ENCODE measurements around the gene FAM13B.
A peak's percentile ranks its signal among the peaks of the same experiment; 100 is the strongest.
"Not testable (repeated sequence)": the region's sequence is repeated elsewhere in the genome, so short reads cannot be mapped to it uniquely, and the experiment has no call there.

The FAM13B gene

DNA sequence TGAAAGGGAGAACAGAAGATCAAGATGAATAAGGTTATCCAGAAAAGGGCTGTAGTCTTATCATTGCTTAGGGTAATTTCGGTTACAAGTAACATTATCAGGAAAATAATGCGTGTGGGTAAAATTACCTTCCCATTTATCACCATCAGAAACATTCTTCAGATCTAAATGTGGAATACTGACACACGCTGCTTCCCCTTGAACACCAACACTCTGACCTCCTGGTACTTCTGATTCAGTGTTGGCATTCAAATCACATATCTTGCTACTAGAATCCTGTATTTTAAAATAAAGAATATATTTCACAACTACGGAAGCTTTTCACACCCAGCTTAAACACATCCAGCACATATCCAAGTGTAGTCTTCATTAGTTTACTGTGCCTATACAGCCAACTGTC is 73.4 kb downstream of the FAM13B start:
- no peak for DNase-seq

DNA sequence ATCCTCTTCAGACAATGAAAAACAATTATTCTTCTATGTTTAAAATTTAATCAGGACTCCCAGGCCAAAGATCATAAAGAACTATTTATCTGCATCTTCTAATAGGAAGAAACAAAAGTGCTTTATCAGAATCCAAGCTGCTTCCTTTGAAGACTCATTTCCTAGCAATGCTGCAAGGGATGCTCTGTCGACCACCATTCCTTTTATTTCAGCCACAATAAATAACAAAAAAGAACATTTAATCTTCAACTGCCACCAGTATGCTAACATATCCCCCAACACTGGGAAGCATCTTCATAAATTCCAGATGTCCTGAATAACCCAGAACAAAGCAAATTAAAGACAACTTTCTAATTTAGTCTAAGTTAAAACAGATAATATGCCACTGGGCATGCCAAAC is 74.9 kb downstream of the FAM13B start:
- no peak for DNase-seq

DNA sequence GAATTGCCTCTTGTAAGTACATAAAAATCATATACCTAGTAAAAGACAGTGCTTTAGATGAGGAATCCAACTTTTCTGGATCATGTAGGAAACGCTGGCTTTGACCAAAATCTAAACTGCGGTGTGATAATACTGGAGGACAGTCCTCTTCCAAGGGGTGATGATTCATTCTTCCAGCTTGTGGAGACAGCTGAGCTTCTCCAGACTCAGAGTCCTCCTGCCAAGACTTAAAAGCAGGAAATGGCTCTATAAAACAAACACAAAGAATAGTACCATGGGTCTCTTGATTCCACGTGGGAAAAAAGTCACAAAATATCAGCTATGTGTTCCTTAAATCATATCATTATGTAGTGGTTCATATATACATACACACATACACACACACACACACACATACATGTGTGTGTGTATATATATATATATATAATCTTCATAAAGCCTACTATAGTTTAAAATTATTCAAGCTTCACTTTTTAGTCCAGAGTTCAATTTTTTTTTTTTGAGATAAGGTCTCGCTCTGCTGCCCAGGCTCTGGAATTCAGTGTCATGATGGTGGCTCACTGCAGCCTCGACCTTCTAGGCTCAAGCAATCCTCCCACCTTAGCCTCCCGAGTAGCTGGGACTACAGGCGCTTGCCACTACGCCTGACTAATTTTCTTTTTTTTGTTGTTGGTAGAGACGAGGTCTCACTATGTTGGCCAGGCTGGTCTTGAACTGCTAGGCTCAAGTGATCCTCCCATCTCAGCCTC is 78.6 kb downstream of the FAM13B start:
- peak; percentile 81 for DNase-seq

DNA sequence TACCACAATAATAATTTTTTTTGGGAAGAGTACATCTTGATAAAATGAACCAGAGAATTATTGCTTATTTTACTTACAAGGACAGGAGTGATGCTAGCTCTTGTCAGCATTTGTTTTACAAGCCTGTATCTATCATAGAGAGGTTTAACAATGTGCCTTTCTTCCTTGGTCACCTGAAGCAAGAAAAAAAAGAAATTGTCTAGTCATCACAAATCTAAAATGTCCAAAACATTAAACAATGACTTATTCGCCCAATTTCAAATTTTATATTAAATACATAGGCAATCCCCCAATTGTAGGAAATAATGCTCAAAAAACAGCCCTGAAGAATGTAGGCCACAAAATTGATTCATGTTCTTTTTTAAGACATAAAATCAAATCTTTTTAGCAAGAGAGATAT is 87.1 kb downstream of the FAM13B start:
- DNase-seq = no peak

DNA sequence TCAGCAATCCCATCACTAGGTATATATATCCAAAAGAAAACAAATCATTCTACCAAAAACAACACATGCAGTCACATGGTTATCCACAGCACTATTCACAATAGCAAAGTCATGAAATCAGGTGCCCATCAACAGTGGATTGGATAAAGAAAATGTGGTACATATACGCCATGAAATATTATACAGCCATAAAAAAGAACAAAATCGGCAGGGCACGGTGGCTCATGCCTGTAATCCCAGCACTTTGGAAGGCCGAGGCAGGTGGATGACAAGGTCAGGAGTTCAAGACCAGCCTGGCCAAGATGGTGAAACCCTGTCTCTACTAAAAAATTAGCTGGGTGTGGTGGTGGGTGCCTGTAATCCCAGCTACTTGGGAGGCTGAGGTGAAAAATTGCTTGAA is 88.6 kb downstream of the FAM13B start:
- not testable (repeated sequence) for DNase-seq

DNA sequence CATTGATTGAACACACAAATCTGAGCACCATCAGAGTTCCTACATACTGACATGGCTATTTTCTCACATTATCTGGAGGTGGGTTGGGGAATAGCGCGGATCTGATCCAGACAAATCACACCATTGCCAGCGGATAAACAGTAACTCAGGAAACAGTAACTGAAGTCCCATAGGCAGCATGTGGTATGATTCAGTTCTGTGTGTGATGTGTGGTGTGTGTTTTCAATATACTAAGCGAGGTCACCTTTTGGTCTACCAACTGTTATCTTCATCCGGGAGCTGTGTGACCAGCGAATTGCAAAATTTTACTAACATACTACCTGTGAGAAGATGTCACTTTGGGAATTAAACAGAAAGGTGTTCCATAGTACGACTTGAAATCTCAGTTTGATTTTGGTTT is 93.5 kb downstream of the FAM13B start:
- no peak for DNase-seq

DNA sequence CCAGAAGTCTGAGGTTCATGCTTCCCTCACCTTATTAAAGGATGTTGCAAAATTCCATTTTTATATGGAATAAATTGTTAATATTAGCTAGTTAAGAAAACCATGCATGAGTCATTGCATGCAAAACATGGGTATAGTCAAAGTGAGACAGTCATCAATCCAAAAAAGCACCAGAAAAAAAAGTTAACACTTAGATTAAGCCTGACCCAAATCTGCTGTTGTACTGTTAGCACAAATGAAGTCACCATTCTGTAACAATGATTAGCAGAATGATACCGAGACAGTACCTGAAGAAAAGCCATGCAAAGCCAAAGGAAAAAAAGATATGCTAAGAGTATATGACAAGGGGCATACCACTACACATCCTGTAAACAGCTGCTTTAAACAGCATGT is 94.1 kb downstream of the FAM13B start:
- DNase-seq = no peak

DNA sequence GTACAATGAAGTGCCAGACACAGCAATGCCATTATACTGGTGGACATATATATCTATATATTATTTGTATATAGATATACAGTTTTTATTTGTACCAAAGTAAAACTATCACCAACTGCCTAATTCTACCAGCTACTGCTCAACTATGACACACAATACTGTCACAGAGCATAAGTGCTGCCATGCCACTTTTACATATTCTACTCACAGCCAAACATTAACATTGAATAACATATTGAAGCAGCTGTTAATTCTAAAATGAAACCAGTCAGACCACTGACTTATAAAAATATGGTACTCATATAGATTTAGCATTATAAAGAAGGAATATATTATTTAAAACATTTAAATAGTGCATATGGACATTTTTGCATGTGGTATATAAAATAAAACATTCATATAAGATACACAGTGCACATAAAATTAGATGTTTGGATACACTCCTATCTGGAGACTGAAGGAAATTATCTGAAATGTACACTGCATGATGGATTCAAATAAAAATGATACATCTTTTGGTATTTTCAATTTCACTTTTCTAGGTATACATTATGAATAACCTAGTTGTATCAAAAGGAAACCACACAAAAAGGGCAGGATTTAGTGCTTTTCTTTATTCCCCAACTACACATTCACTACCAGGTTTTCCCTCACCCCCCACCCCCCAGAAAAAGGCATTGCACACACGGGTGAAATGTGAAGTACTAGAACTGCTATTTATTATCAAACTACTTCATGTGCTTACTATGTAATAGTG is 94.7 kb downstream of the FAM13B start:
- DNase-seq = no peak

DNA sequence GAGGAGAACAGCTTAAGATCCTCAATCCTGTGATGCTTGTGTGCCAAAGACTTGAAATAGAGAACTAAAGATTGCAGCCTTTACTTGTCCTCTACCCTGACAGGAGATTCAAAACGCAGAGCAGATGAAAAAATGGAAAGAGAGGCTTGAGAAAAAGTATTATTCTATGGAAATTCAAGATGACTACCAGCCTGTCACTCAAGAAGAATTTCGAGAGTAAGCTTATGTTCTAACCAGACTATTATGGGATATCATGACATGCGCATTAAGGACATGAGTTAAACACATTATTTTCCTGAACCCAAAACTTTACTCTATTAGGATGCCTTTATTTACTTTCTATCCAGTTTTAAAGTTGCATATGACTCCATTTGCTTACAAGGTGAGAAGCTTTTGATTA is 97.2 kb downstream of the FAM13B start:
- DNase-seq = no peak

DNA sequence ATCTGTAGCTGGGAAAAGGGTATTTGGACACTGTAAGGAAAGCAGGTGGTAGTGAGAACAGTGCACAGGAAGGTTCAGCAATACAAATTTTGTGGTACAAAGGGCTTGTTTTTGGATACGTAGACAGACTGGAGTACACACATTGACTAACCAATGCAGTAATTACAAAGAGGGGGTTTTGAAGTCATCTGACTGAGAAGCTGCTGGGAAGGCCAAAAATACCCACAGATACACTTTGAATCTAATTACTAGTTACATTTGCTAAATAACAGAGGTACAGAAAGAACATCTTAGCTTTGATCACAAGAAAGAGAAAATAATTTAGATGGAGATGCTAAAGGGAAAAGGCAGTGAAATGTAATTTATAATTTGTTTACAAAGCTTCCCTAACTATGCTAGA is 97.7 kb downstream of the FAM13B start:
- DNase-seq = no peak

DNA sequence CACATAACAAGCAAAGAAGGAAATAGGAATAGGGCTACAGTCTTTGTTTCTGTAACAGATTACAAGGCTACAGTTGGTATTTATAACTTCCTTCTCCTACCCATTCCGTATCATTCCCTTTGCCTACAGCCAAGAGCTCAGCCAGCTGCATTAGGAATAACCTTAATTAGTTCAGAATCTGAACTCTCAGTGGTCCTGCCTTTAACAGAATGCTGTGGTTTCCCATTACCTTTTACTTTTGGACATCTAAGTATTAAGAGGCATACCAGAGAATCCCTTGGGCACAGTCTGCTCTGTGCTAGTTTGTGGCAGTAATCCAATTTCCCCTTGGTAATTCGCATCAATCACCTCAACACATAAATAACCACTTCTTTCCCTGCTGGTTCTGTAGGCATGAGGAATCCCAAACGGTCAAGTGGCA is 99.4 kb downstream of the FAM13B start:
- no peak for DNase-seq

DNA sequence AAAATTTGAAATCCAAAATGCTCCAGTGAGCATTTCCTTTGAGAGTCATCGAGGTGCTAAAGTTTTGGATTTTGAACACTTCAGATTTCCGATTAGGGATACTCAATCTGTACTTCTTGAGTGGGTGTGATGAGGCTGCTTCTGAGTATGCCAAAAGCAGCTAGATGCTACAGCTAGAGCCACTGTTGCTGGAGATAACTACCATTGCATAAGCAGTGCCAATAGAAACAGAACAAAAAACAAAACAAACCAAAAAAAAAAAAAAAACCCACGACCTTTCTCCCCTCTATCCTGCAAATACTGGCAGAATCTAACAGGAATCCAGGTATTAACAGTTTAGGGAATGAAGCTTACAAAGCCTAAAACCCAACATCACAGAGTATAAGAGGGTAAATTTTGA is 100.1 kb downstream of the FAM13B start:
- DNase-seq = no peak

DNA sequence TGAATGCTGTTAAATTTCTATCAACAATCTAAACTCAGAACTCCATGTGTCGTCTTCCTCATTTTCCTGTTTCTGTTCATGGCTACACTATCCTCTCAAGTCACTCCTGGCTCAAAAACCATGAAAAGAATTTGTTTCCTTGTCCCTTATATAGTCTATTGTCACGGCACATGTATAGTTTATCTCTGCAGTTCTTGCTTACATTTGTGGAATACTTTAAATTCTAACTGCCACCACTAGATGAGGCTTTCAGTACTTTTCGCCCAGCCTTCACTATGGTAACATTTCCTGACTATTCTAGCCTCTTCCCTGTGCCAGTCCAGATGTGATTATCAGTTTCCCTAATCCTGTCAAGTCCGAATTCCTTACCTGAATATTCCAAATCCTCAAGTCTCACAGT is 109.0 kb downstream of the FAM13B start:
- DNase-seq = no peak

DNA sequence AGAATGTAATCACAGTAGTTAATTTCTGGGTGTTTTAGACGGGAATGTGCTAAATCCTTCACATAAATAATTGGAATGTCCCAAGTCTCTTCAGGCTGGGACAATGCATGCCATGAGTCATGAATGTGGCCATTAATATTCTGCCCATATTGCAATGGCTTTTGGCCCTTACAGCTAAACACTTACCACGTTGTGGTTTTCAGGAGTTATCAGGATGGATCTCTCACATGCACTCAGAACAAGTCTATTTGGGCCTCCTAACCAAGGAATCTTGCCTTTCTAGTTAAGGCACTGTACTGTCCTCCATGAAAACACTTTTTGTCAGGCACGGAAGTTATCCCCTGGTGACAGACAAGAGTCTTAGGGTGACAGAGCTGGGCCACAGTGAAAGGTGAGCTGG is 110.9 kb downstream of the FAM13B start:
- peak; percentile 63 for DNase-seq

DNA sequence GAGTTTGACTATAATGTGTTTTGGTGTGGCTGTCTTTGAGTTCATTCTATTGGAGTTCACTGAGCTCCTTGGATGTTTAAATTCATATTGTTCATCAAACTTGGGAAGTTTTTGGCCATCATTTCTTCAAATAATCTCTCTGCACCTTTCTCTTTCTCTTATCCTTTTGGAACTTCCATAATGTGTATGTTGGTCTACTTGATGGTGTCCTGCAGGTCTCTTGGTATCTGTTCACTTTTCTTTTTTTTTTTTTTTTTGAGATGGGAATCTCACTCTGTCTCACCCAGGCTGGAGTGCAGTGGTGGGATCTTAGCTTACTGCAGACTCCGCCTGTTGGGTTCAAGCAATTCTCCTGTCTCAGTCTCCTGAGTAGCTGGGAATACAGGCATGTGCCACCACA is 116.0 kb downstream of the FAM13B start:
- DNase-seq = no peak

DNA sequence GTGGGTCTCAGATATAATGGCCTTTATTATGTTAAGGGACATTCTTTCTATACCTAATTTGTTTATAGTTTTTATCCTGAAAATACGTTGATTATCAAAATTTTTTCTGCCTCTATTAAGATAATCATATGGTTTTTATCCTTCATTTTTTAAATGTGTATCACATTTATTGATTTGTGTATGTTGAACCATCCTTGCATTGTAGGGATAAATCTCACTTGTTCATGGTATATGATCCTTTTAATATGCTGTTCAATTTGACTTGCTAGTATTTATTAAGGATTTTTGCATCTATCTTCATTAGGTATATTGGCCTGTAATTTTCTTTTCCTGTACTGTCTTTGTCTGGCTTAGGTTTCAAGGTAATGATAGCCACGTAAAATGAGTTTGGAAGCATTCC is 118.1 kb downstream of the FAM13B start:
- no peak for DNase-seq

DNA sequence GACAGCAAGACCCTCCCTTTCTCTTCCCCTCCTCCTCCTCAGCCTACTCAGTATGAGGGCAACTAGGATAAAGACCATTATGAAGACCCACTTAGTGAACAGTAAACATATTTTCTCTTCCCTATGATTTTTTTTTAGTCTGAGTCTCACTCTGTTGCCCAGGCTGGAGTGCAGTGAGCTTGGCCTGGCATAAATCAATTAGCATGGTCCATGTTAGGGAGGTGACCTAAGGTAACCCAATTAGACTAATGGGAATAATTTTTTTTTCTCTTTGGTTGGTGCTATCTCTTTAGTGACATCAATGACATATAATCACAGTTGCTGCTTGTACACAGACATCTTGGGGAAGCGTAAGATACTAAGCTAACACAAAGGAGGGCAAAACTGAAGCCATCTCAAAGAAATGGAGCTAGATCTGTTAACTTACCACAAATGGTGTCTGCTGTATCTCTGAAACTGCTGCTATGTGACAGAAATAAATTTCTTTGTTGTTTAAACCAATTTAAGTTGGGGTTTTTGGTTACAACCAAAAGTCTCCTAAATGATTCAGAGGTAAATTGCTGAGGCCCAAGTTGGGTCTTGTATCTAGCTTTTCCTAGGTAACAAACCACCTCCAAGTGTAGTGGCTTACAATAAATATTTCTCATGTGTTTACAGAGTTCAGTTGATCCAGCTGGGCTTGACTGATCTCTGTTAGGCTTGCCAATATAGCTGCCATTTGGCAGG is 130.3 kb downstream of the FAM13B start:
- DNase-seq = no peak

DNA sequence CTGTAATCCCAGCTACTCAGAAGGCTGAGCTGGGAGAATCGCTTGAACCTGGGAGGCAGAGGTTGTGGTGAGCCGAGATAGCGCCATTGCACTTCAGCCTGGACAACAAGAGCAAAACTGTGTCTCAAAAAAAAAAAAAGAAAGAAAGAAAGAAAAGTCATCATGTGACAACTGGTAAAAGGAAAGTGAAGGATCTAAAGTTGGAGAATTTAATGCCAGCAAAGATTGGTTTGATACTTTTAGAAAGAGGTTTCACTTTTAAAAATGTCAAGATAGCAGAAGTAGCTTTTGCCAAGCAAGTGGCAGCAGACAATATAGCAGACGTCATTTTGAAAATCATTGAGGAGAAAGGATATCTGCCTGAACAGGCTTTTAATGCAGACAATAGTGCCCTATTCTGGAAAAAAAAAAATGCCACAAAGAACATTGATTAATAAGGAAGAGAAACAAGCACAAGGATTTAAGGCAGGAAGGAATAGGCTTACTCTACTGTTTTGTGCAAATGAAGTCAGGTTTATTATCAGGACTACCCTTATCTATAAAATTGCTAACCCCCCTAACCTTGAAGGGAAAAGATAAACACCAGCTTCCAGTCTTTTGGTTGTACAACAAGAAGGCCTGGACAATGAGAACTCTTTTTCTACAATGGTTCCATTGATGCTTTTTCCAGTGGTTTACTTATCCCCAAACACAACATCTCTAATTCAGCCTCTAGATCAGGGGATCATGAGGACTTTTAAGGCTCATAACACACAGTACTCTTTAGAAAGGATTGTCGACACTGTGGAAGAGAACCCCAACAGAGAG is 131.7 kb downstream of the FAM13B start:
- no peak for DNase-seq

DNA sequence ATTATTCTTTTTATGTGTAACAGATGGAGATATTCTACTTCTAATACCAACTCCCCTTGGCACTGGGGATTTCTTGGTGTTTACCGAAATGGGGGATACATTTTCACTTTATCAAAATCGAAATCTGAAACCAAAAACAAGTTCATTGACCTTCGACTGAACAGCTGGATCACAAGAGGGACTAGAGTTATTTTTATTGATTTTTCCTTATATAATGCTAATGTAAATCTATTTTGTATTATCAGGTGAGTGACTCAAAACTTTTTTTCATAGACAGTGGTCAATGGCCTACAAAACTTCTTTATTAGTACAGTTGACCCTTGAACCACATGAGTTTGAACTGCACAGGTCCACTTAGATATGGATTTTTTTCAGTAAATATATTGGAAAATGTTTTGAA is 133.4 kb downstream of the FAM13B start:
- DNase-seq = no peak

DNA sequence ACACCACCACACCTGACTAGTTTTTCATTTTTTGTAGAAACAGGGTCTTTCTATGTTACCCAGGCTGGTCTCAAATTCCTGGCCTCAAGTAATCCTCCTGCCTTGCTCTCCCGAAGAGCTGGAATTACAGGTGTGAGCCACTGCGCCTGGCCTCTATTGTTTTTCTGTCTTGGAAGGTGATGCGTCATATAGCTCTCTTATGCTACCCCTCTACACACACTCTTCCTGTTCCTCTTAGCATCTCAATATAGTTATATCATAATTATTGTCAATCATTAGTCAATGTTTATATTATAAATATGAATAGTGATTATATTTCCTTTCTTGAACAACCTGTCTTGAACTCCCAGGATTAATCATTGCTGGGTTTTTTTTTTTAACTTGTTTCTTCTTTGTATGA is 136.3 kb downstream of the FAM13B start:
- no peak for DNase-seq

DNA sequence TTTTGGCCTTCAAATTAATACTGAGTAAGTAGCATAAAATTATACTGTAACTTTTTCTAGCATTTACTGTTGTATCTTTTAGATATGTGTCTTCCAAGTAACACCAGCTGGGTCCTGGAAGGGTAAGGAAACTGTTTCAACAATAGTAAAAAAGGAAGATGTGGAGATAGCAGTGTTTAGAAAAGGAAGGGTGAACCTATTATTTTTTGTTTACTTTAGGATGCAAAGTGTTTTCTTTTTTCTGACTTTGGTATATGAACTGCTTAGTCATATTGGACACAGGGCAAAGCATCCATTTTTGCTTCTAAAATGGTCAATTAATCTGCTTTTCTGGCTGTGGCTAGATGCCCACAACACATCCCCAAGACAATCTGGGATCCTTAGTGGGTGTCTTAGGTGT is 138.3 kb downstream of the FAM13B start:
- no peak for DNase-seq

DNA sequence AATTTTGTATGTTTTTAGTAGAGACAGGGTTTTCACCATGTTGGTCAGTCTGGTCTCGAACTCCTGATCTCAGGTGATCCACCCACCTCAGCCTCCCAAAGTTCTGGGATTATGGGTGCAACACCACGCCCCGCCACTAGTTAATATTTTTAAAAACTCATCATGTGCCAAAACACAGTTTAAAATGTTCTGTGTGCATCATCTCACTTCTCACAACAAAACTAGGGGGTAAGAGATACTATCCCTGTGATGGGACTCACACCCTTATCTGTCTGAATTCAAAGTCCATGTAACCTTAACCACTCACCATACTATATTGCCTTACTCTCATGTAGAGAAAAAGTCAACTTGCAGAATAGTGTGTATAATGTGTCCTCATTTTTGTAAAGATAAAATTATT is 141.0 kb downstream of the FAM13B start:
- no peak for DNase-seq

DNA sequence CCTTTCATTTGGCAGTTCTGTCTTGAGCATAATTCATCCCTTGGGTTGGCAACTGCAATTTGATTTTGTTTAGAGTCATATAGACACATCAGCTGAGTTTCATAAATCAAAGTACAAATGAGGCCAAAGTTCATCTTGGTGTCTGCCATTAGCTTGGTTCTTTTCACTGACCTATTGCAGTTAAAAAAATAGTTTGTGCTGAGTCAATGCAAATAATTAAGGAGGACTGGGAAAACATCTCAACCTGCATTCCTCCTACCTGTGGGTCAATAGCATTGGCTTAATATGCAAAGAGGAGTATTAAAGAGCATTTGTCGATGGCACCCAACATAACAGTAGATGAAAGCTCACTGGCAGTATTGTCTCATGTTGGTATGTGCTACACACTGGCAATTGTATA is 142.0 kb downstream of the FAM13B start:
- DNase-seq = no peak

Measured in islet precursor cell (in vitro differentiated cells).